ENCODE data around the gene PRR36.

Gene PRR36

DNA sequence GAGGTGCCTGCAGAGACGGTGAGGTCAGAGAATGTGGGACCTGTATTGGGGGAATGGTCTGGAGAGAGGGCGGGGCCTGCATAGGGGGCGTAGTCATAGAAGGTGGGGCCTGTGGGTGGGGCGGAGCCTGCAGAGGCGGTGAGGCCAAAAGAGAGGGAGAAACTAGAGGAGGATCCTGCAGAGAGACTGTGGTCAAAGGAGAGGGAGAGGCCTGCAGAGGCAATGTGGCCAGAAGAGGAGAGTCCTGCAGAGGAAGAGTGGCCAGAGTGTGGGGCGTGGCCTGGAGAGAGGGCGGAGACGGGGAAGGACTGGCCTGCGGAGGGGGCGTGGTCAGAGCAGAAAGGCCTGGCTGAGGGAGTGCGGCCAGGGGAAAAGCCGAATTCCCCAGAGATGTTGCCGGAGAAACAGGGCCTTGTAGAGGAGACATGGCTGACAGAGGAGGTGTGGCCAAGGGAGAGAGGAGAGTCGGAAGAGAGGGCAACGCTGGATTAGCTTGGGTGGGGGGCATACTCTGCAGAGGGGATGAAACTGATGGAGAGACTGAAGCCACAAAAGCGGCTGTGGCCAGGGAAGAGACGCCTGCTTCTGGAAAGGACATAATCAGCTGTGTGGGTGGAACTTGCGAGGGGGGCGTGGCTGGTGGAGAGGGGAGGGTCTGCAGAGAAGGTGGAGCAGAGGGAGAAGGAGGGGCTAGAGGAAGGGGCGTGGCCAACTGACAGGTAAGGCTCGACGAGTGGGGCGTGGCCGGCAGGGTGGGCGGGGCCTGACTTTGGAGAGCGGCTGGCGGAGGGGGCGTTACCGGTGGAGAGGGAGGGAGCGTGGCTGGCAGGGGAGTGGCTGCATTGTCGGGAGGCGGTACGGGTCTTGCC, 2.5 kb downstream of the PRR36 start:
- DNase-seq (ENCODE audit: low read depth) = peak; percentile 77

DNA sequence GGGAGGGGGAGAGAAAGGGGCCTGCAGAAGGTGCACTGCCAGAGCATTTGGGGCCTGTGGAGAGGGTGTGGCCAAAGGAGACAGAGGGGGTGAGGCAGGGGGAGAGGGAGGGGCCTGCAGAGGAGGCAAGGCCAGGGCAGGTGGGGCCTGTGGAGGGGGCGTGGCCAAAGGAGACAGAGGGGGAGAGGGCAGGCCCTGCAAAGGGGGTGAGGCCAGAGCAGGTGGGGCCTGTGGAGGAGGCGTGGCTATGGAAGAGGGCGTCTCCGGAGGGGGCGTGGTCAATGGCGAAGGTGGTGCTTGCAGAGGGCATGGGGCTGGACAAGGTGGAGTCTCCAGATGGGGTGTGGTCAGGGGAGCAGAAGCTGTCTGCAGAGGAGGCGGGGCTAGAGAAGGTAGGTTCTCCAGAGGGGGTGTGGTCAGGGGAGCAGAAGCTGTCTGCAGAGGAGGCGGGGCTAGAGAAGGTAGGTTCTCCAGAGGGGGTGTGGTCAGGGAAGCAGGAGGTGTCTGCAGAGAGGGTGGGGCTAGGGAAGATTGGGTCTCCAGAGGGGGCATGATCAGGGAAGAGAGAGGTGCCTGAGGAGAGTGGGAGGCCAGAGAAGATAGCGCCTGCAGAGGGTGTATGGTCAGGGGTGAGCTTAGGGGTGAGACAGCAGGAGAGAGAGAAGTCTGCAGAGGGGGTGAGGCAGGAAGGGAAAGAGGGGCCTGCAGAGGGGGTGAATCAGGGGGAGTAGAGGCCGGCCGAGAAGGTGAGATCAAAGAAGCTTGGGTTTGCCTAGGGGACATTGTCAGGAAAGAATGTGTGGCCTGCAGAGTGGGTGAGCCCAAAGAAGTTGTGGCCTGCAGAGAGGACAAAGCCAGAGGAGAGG, 3.4 kb downstream of the PRR36 start:
- DNase-seq (ENCODE audit: low read depth) = peak; percentile 30

DNA sequence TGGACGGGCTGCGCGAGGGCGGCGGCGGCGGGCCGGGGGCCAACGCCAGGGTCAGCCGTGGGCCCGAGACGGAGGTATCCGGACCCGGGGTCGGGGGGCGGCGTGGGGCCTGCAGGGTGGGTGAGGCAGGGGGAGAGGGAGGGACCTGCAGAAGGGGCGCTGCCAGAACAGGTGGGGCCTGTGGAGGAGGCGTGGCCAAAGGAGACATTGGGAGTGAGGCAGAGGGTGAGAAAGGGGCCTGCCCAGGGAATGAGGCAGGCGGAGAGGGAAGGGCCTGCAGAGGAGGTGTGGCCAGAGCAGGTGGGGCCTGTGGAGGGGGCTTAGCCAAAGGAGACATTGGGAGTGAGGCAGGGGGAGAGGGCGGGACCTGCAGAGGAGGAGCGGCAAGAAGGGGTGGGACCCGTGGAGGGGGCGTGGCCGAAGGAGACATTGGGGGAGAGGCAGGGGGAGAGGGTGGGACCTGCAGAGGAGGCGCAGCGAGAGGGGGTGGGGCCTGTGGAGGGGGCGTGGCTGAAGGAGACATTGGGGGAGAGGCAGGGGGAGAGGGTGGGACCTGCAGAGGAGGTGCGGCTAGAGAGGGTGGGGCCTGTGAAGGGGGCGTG, 4.2 kb downstream of the PRR36 start:
- peak; percentile 52 for DNase-seq (ENCODE audit: low read depth)

DNA sequence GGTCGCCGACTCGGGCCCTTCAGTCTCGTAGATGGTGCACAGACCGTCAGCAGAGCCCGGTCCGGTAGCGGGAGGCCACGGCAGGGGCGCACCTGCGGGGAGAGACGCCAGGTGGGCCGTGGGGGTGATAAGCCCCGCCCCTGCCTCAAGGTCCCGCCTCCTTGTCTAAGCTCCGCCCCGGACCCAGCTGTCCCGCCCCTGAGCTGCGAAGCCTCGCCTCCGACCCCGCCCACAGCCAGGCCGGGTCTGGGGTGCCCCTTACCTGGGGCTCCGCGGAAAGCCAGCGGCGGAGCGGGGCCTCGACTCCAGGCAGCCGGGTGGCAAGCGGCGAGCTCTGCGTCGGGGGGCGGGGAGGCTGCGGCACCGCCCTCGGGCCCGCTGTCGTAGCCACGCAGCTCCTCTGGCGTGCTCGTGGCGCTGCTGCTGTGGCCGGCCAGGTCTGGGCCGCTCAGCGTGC, 4.7 kb downstream of the PRR36 start:
- peak; percentile 64 for DNase-seq (ENCODE audit: low read depth)

DNA sequence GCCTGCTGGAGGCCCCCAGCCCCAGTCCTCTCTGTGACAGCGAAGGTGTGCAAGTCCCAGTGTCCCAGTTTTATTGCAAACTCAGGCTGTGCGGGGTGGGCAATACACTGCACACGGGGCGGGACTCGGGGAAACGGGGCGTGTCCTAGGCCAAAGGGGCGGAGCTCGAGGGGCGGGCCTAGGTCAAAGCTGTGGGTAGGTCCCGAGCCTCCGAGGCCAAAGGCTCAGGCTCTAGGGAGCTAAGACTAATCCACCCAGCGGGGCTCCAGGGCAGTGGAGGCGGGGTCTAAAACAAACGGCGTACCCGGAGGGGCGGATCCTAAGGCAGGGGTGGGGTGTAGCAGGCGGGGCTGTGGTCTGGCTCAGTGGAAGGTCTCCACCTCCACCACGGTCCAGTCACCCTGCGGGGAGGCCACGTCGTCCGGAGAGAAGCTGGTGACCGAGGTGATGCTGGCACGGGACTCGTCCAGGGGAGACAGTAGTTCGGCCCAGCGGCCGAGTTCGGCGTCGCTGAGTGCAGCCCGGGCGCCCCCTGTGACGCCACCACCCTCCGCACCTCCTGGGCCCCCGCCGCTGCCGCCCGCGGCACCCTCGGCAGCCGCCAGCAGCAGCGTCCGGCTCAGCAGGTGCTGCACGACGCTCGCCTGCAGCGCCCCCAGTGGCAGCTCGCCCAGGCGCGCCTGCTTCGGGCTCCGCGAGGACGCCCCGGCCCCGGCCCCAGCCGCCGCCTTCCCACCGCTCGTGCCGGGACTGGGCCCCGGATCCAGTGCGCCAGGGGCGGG, 5.3 kb downstream of the PRR36 start:
- peak; percentile 67 for DNase-seq (ENCODE audit: low read depth)

DNA sequence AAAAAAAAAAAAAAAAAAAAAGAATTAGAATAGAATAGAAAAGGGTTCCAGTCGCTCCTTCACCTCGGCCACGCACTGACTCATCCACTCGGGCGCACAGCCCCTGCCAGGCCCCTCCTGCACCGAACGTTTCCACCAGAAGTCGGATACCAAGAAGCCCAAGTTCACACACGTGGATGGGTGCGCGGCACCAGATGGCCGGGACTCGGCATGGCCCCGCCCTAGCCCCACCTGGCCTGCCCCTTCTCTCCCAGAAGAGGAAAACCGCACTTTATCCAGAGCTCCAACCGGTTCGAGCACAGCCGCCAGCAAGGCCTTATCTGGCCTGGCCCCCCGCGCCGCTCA, 5.9 kb downstream of the PRR36 start:
- DNase-seq (ENCODE audit: low read depth) = no peak

DNA sequence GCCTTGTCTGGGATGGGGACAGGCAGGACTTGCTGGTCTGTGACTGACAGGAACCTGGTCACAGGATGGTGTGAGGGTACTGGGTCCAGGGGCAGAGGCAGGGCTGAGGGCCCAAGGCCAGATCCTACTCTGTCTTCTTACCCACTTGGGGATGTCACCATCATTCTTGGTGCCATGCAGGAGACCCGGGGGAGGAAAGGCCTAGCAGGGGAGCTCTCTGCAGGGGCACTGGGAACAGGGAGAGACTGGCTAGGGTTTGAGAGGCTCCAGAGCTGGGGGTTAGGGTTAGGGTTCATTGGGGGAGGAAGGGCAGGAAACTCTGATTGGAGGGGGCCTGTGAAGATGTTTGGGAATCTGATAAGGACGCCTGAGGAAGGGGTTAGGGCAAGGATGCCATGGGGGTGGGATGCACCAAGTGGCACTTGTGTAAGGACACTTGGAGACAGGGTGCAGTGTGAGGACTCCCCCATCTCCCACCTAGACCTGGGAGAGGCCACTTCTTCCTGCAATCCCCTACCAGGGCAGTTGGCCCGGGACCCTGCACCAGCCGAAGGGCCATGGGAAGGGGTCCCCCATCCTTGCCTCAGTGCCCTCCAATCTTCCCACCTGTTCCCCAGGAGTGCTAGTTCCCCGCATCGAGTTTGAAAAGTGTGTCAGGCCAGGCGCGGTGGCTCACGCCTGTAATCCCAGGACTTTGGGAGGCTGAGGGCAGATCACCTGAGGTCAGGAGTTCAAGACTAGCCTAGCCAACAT, 6.9 kb downstream of the PRR36 start:
- DNase-seq (ENCODE audit: low read depth) = no peak

DNA sequence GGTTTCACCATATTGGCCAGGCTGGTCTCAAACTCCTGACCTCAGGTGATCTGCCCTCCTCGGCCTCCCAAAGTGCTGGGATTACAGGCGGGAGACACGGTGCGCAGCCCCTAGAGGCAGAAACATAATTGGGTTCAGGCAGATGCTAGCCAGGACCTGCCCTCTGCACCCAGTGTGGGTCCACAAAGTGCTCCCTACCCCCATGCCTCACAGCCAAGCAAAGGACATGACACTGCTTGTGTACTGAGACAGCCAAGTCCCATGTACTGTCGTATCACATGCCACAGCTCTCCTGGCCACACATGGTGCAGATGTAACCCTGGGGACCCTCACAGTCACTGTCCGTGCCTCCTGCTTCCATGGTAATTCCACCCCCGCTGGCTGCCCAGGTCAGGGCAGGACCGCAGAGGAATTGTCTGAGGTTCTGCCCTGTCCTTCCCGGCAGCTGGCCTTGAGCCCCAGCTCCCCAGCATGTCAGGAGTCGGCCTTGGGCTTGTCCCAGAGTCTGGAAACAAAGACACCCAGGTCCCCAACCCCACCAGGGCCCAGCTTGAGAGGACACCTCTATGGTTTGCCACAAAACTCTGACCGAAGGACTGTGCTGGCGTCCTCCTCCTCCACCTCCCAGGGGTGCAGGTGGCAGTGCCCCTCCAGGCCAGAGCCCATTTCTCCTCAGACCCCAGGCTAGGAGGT, 7.6 kb downstream of the PRR36 start:
- DNase-seq (ENCODE audit: low read depth) = no peak

DNA sequence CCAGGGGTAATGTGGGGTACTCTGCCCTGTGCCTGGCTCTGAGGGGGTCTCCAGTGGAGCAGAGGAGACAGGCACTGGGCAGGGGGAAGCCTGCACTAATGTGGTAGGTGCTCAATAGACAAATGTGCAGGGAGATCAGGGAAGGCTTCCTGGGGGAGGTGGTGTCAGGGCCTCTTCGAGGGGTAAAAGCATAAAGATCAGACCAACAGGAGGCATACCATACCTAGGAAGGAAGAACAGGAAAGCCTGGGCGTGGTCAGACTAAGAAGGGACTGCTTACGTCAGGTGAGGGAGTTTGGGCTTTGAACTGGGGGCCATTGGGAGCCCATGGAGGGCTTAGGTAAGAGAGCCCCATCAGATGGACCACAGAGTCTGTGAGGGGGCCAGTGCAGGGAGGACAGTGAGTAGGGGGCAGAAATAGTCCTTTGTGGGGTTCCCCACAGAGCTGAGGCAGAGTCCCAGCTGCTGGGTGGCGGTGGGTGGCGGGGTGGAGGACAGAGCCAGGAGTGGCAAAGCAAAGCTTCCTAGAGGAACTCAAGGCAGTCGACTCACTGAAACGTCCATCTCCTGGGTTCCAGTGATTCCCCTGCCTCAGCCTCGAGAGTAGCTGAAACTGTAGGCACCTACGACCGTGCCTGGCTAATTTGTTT, 8.8 kb downstream of the PRR36 start:
- no peak for DNase-seq (ENCODE audit: low read depth)

DNA sequence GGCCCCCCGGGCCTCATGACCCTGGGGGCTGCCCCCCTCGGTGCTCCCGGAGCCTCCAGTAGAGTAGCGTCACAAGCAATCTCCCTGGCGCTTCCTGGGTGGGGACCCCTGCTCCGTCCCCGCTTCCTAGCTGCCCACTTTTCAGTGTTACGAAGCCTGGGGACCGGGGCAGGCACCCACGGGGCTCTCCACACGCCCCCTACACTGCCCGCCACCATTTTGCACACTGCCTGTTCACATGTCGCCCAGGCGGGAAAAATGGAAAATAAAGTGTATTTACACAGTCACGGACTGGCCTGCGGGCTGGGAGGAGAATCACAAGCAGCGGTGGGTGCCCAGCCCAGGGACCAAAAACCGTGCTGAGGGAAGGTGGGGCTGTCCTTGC, 9.5 kb downstream of the PRR36 start:
- DNase-seq (ENCODE audit: low read depth) = no peak

DNA sequence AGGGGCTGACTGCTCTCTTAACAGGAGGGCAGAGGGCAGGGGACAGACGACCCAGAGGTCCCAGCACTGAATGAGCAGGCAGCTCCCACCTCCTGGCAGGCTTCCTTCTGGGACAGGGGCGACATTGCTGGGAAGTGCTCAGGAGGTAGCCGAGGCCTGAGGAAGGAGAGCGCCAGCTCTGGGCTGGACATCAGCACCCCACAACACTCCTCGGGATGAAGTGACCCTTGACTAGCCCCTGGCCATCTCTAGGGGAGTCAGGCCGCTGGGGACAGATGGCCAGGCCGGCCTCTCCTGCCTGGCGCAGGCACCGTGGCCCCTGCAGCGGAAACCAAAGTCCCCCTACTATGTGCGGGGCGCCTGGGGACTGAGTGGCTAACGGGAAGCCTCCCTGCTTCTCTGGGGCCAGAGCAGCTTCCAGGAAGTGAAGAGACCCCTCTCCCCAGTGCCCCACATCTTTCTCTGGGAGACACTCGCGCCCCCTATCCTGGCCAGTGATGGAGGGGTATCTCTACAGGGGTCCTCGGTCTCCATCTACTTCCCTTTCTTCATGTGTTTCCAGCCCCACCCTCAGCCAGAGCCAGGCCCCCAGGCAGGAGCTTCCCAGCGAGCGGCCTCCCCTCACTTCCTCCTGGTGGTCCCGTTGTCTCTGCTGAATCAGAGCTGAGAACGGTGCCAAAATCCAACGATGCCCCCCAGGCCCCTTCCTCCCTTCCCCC, 10.1 kb downstream of the PRR36 start:
- no peak for DNase-seq (ENCODE audit: low read depth)

DNA sequence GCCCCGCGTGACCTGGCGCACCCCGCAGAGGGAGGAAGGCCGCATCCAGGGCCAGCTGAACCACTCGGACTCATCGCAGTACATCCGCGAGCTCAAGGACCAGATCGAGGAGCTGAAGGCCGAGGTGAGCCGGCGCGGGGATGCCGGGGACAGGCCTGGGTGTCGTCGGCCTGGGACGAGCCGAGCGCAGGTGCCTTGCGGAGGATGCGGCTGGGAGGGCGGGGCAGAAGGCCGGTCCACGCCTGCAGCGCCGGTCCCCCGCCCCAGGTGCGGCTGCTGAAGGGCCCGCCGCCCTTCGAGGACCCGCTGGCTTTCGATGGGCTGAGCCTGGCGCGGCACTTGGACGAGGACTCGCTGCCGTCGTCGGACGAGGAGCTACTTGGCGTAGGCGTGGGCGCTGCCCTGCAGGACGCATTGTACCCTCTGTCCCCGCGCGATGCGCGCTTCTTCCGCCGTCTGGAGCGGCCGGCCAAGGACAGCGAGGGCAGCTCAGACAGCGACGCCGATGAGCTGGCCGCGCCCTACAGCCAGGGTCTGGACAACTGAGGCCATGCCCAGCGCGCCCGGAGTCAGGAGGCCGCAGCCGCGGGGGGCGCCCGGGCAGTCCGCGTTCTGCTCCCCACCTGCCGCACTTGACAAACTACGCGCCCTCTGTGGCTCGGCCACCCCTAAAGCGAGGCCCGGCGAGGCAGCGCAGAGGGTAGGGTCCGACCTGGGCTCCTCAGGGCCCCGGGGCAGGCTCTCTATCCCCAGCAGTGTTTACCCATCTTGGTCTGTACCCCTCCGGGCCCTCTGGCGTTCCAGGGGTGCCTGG, 10.8 kb downstream of the PRR36 start:
- no peak for DNase-seq (ENCODE audit: low read depth)

DNA sequence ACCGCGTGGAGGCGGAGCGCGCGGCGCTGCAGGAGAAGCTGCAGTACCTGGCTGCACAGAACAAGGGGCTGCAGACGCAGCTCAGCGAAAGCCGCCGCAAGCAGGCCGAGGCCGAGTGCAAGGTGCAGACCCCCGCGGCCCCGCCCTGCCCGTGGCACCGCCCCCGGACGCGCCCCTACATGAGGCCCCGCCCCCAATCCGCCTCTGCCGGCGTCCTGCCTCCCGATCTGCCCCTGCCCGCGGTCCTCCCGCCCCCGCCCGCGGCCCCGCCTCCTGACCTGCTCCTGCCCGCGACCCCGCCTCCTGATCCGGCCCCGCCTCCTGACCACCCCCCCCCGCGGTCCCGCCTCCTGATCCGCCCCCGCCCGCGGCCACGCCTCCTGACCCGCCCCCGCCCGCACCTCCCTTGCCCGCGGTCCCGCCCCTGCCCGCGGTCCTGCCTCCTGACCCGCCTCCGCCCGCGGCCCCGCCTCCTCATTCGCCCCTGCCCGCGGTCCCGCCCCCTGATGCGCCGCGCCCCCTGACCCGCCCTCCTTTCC, 11.7 kb downstream of the PRR36 start:
- DNase-seq (ENCODE audit: low read depth) = peak; percentile 70

DNA sequence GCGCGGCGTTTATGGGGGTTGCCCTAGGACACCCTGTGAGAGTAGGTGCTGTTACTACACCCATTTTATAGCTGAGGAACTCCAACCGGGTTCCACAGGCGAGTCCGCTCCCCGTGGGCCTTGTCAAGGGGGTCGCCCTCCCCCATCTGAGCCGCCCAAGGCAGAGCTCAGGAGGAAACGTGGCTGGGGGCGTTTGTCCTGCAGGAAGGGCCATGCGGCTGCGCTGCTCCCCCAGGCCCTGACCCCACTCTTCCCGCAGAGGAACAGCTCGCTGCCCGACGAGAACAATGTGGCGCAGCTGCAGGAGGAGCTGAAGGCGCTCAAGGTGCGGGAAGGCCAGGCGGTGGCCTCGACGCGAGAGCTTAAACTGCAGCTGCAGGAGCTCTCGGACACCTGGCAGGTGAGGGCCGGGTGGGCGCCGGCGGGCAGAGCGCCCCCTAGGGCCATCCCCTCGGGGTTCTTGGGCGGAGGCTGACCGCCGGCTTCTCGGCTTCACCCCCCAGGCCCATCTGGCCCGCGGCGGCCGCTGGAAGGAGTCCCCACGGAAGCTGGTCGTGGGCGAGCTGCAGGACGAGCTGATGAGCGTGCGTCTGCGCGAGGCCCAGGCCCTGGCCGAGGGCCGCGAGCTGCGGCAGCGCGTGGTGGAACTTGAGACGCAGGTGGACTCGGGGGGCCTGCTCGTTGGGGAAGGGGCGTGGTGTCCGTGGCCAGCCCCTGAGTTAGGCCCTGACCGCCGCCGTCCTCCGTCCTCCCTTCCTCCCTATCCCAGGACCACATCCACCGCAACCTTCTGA, 12.4 kb downstream of the PRR36 start:
- DNase-seq (ENCODE audit: low read depth) = no peak

DNA sequence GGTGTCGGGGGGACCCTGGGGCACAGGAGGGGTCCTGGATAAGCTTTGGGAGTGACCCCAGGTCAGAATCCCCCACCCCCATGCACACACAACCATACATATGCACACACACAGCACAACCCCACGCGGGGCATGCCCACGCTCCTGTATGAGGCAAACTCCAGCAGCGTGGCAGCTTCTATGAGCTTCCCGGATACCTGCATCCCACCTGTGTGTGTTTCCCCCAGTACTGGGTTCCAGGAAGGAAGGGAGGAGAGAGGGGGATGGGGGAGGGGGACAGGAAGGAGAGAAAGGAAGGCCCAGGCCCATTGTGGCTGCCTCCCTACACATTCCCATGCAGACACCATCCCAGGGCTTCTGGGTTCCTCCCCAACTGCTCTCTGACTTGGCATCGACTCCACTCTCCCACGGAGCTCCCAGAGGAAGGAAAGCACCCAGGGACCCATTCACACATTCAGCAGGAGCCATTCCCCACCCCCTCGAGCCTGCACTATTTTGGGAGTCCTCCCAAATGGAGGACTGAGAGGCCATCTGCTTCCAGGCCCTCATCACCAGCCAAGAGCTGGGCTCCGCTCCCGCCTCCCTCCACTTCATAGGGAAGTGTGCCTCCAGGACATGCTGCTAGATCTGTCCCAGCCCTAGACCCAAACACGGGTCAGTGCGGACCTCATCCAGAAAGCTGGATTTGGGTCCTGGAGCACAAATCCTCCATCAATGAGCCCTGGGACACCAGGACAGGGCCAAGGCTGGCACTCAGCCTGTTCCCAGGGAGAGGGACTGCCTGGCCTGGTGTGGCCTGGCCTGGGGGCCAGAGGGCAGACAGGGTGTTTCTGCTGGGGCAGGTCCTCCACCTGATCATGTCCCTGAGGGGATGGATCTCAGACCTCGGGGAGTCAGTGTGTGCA, 13.2 kb downstream of the PRR36 start:
- no peak for DNase-seq (ENCODE audit: low read depth)
